Renal pelvis (tissue), 4 donors: ENCODE data around the gene FBLN1. TPM values are rescaled to one million over a fixed set of nuclear protein-coding genes. Genes with fewer than 3 reads are reported as not detected.
"Not testable (repeated sequence)": the region's sequence is repeated elsewhere in the genome, so short reads cannot be mapped to it uniquely, and the experiment has no call there.

Source experiments
- DNase-seq: peaks from one replicate; pipeline ENCODE4 v3.0.0-alpha.2; 2013
- polyA plus RNA-seq, 3 donors: library from polyadenylated mRNA; unstranded; fragments of 120-200 nt; gene quantifications; one replicate each; pipeline ENCODE4 v1.2.1, GENCODE V29; 2013; ENCODE audit not compliant: insufficient read length in 3 of 3

Gene FBLN1
- polyA plus RNA-seq, 3 donors: 93.3 to 158 (median 115) TPM

DNA sequence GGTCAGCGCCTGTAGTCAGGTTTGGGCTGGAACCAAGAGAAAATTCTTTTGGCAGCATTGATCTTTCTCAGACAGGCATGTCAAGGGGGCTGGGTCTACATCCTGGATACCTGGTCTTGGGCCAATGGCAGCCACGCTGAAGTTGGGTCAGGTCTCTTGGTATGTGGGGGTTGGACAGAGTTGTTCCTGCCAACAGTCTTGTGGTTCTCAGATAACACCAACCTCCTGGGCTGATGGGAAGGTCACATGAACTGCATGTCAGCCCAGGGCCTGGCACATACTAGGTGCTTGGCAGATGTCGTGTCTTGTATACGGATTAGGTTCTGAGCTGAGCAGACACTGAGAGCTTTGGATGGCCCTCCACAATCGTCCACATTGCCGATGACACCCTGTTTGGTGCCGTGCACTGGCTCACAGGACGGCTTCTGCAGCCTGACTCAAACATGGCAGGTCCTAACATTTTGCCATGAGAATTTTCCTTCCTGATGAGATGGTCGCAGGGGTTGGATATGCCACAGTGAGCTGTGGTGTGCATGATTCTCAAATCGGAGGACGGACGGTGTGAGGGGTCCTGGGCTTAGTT is 42.0 kb downstream of the FBLN1 start:
- no peak for DNase-seq

DNA sequence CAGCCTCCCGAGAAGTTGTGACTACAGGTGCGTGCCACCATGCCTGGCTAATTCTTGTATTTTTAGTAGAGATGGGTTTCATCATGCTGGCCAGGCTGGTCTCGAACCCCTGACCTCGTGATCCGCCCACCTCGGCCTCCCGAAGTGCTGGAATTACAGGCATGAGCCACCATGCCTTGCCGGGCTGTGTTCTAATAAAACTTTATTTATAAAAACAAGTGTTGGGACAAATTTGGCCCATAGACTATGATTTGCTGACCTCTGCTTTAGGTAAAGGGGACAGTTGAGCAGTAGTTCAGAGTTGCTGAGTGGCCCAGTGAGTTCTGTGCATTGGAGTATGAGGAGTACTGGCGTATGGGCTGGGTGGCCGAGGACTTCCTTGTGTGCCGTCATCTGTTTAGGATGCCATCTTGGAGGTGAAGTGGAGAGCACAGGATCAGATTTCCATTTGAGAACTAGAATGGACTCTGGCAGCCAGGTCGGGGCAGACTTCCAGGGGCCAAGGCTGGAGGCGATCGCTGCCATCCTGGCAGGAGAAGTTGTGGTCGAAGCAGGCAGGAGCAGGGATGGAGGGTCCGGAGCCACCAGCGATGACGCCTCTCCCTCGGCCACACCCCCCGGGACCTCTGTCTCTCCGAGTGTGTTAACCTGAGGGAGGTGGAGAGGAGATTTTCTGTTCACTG is 43.8 kb downstream of the FBLN1 start:
- no peak for DNase-seq

DNA sequence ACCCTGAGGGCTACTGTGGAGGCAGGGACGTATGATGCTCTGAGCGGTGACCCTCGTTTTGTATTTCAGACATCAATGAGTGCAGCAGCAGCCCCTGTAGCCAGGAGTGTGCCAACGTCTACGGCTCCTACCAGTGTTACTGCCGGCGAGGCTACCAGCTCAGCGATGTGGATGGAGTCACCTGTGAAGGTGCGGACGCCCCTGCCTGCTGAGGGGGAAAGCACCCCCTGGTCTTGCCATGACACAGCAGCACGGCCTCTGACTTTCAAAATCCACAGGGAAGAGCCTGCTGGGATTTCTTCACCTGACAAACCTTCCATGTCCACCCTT is 44.3 kb downstream of the FBLN1 start:
- no peak for DNase-seq

DNA sequence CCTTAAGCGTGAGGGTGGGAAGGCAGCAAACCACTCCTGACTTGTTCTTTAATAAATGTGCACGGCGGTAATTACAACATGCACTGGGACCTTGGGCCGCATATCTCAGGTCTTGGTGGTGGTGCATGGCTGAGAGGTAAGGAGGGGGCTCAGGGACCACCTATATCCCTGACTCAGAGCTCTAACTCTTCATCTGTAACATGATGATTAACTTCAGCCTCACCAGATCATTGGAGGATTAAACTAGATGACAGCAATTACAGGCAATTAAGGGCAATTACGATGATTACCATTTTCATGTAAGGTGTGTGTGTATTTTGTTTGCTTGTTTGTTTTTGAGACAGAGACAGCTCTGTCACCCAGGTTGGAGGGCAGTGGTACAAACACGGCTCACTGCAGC is 45.0 kb downstream of the FBLN1 start:
- no peak for DNase-seq

DNA sequence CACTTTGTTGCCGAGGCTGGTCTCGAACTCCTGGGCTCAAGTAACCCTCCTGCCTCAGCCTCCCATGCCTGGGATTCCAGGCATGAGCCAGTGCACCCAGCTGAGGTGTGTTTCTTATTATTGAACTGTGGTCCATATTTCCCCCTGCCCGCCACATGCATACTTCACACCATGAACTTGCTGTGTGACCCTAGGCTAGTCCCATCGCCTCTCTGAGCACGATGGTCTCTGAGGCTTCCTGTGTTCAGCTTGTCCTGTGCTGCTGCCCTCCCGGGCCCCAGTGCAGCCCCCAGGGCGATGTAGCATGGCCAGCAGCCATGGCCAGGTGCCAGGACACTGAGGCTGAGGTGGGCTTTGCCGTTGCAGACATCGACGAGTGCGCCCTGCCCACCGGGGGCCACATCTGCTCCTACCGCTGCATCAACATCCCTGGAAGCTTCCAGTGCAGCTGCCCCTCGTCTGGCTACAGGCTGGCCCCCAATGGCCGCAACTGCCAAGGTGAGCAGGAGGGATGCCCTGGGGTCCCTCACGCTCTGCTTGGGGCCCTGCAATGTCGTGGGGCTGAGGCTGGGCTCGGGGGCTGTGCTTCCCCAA is 45.7 kb downstream of the FBLN1 start:
- DNase-seq: no peak

DNA sequence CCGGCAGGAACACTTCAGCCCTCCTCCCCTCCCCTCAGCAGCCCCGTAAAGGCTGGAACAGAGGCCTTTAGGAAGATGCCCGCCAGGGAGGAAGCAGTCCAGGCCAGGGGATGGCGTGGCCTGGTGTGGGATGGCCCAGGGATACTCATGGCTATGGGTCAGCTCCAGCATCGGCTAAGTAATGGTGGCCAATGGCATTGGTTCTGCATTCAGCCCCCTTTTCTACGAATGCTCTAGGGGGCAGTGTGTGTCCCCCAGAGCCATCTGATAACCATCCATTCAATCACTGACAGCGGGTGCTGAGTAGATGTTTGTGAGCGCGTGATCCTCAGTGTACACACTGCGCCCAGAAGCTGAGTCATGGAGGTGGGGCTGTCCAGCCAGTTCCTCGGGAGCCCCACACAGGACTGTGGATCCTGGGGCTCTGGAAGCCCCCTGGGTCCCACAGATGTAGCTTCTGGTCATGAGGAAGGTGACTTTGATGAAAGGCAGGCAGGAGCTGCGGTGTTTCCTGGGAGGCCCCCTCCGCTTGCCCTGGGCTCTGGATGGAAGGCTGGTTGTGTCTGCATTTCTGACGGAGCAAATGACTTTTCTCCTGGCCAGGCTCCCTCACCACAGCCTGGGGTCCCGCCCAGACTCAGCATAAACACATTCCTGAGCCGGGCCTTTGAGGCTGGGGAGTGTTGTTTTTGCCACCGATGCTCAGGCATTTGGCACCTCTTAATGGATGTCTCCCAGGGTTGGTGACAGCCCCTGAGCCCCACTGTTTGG is 46.5 kb downstream of the FBLN1 start:
- DNase-seq: no peak

DNA sequence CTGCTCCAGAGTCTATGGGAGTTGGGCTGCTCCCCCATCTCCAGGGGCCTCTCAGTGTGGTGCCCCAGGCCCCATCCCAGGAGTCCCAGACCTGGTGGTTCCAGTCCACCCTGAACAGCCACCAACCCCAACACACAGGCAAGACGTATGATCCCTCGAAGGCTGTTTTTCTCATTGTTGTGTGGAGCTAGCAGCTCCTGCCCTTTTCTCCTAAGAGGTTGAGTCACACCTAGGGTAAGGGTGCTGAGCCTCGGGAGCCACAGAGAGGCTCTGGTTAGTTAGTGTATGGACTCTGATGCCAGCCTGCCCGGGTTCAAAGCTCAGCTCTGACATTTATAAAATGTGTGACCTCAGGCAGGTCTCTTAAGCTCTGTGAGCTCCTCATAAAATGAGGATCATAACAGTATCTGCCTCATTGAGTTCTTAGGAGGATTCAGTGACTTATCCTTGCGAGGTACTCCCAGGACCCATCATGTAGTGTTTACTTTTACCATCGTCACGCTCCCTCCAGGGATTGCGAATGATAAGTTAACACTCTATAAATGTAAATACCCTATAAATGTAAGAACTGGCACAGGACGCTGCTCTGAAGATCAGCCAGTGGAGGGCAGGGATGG is 47.2 kb downstream of the FBLN1 start:
- no peak for DNase-seq

DNA sequence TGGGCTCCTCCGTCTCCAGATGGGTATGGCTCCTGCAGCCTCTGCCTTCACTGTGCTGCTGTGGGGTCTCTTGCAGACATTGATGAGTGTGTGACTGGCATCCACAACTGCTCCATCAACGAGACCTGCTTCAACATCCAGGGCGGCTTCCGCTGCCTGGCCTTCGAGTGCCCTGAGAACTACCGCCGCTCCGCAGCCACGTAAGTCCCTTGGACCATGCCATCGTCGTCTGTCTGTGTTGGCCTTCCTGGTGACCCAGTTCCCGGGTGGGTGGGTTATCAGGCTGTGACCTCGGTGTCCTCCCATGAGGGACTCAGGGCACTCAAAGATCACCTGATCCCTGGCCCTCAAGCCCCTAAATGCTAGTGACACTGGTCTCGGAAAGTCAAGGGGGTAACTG is 47.7 kb downstream of the FBLN1 start:
- no peak for DNase-seq

DNA sequence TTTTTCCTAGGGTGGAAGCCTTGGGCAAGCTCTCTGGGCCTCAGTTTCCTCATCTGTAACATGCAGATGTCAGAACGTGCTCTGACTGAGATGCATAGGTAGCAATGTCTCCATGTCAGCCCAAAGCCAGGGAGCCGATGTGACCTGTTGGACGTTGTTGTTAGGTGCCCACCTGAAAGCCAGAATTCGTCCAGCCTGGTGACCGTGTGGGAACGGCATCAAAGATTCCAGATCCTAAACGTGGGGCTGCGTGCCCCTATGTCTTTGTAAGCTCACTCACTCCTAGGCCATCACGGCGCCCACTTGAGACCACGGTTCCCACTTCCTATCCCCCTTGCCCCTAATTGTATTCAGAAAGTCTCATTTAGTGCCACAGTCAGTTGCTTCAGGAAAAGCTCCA is 48.2 kb downstream of the FBLN1 start:
- no peak for DNase-seq

DNA sequence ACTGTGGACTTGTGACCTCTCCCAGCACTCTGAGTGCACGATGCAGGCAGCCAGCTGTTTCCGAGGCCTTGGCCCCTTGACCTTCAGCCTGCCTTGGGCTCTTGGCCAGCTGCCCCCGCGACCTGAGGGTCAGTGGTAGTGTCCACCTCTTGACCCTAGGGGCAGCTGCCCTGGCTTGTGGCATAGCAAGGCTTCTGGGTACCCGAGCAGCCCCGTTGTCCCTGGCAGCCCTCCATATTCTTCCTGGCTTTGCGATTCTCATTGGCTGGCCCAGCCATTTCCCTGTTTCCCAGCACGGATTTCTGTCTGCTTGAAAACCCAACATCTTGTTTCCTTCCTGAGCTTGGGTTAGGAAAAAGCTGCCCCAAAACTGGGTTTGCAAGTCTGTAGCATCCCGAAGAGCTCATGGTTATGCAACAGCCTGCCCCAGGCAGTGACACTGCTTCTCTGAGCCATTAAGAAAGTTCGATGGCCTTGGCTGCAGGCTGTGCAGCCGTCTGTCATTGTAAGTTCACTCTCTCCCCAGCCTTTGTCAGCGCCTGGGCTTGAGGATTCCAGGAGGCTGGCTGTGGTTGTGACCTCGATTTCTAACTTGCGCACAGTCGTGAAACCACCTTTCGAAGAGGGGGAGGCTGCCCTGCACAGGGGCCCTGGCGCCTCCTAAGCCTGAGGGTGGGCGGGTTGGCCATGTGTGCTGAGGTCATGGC is 48.8 kb downstream of the FBLN1 start:
- no peak for DNase-seq

DNA sequence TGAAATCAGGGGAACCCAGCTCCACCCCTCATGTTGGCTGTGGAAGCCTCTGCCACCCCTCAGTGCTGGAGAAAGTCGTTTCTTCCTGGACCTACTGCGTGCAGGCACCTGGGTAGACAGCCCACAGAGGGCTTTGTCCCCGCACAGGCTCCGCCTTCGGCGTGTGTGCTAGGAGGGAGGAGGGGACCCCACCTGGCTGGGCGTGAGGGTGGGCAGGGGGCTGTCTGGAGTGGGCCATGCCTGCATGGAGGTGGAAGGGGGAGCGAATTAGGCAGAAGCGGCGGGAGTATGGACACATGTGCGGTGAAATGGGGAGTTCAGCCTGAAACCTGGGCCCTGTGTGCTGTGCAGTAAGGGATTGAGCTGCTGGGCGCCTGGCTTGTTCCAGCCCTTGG is 49.3 kb downstream of the FBLN1 start:
- no peak for DNase-seq

DNA sequence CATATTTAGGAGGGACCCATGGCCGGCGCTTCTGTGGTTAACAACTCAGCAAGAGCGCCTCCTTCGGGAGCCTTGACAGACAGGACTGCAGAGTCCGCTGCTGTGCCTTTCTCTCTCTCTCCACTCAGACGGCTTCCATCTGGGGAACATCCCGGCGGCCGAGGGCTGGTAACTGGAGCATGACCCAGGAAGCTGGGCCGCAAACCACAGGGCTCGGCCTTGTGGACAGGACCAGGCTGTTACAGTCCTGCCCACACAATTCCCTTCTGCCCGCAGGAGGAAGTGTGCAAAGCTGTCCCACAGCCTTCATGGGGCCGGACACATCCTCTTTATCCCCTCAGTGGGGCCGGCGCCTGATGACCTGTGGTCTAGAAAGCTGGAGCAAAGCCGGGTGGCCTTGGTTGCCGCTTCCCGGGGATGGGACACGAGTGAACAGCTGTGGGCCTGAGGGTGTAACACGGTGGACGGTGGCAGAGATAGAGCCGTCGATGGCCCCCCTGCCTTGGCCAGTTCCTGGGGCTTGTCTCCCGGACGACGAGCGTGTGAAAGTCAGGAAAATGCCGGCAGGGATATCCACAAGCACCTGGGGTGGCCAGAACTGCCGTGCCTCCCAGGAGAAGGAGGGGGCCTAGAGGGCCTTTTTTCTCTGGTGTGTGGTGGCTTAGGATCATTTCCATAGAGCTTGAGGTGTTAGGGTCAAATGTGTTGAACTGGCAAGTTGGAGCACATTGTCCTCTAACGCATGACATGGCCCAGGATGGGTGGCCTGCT is 50.1 kb downstream of the FBLN1 start:
- peak; percentile 85 for DNase-seq

DNA sequence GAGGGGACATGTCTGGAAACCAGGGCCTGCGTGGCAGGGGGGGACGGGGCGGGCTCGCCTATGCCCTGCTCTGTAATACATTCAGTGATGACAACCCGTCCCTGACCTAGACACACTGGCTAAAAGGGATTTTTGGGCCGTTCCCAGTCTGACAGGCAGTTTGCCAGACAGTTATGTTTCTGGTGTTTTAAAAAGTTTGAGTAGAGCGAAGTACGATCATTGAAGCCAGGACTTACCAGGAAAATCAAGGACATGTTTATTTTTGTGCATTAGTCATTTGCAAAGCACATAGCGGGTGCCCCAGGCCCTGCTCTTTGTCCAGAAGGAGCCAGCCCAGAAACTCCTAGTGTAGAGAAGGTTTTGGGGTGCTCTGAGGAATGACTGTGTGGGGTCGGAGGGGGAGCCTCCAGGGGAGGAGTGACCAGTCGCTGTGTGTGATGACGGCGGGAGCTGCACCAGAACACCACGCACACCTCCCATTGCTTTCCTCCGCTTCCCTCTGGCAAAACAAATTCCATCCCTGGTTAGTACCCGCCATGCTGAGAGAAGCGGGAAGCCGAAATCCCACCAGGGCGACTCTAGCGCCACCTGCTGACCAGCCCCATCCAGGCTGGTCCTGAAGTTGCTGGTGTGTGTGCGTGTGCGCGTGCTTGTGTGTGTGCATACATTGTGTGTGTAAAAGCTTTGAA is 50.8 kb downstream of the FBLN1 start:
- DNase-seq: peak; percentile 79

DNA sequence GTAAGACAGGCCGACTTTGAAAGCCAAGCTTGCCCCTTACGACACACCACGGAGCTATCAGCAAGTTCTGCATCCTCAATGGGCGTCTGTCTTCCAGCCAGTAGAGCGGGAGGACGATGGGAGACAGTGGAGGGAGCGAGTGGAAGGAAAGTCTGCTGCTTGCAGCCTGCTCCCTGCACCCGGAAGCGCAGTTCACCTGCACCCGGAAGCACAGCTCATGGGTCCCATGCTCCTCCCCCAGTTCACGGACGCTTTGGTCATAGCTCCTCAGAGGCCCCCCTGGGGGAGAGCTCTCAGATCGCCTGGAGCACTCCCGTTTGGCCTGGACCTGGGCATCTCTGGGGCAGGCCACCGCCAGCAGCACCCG is 51.3 kb downstream of the FBLN1 start:
- DNase-seq: no peak

DNA sequence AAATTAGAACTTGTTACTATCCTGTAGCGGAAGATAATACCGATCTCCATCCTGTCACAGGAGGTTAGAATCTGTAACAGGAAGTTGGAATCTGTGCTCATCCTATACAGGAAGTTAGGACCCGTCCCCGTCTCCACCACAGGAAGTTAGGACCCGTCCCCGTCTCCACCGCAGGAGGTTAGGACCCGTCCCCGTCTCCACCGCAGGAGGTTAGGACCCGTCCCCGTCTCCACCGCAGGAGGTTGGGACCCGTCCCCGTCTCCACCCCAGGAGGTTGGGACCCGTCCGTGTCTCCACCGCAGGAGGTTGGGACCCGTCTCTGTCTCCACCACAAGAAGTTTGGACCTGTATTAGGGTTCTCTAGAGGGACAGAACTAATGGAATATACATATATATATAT is 52.2 kb downstream of the FBLN1 start:
- no peak for DNase-seq

DNA sequence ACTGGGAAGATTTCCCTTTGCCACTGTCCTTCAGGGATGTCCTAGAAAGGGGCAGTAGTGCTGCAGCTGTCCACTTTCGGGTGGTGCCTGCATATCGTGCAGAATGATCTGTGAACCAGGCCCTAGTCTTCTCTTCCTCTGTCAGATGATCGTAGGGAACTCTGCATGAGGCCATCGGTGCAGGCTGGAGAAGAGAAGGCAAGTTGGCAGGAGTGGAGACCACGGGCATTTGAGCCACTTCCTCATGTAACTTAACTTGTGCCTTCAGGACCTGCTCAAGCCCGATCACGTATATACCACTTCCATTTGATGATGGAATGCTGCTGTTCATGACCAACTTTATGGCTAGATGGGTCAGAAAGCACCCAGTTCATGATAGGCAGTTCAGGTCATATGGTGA is 55.2 kb downstream of the FBLN1 start:
- DNase-seq: not testable (repeated sequence)

DNA sequence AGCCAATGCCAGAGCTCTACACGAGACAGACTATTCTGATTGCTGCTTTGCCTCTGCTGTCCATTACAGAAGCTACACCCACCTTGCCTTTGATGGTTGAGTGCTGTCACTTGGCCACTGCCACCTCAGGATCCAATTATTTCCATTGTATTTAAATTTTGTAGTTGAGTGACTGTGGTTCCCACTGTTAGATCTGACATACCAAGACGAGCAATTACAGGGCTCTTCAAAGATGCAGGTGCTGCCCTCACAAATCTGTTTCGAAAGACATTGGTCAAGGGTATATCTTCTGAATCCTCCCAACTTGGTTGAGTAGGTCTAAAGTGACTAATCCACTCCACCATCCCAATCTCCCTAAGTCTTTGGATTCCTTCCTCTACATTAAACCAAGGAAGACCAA is 57.4 kb downstream of the FBLN1 start:
- not testable (repeated sequence) for DNase-seq

DNA sequence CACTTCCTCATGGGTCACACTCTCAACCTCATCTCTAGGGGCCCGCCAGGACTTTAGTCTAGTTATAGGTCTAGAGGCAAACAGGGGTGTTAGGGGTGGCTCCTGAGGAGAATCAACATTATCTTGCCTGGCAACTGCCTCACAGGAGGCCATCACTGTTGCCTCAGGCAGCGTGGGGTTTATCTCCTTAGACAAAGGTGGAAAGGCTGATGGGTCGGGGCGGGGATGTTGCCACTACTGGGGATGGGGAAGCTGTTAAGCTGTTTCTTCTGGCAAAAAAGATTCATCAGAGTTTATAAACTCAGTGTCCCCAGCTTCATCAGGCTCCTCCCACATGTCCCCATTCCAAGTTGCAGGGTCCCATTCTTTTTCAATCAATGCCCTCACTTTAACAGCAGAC is 58.1 kb downstream of the FBLN1 start:
- DNase-seq: not testable (repeated sequence)

DNA sequence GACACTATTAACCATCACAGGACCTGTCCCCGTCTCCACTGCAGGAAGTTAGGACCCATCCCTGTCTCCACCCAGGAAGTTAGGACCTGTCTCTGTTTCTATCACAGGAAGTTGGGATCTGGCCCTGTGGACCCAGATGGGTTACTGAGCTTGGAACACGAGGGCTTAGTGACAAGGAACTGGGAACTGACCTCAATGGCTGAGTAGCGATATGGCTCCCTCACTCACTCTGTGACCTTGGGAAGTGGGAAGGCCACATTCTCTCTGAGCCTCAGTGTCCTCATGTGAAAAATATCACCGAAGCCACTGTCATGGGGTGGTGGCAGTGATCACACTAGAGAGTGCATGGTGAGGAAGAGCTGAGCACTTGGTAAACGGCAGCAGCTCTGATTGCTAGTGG is 59.4 kb downstream of the FBLN1 start:
- DNase-seq: no peak

DNA sequence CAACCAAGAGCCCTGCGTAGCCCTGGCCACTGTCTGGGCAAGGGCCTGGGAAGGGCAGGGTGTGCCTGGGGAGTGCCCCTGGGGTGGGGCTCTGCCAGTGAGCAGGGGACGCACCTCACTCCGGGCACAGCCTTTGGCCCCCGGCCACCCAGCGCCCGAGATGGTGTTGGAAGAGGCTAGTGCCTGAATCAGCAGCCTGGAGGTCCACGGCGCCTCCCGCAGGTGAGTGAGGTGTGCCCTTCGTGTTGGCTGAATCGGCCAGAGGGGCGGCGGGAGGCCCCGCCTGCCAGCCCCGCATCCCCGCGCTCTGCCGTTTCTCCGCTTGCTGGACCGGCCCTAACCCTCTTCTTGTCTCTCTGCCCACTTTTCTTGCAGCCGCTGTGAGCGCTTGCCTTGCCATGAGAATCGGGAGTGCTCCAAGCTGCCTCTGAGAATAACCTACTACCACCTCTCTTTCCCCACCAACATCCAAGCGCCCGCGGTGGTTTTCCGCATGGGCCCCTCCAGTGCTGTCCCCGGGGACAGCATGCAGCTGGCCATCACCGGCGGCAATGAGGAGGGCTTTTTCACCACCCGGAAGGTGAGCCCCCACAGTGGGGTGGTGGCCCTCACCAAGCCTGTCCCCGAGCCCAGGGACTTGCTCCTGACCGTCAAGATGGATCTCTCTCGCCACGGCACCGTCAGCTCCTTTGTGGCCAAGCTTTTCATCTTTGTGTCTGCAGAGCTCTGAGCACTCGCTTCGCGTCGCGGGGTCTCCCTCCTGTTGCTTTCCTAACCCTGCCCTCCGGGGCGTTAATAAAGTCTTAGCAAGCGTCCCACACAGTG is 60.1 kb downstream of the FBLN1 start:
- DNase-seq: no peak
